Femur (tissue), 1 donor: Measurements from ENCODE around the gene KANK4.
A peak's percentile ranks its signal among the peaks of the same experiment; 100 is the strongest.

ENCODE experiments used
- DNase-seq: peaks from one replicate; pipeline ENCODE4 v3.0.0-alpha.2; 2017

KANK4 gene

DNA sequence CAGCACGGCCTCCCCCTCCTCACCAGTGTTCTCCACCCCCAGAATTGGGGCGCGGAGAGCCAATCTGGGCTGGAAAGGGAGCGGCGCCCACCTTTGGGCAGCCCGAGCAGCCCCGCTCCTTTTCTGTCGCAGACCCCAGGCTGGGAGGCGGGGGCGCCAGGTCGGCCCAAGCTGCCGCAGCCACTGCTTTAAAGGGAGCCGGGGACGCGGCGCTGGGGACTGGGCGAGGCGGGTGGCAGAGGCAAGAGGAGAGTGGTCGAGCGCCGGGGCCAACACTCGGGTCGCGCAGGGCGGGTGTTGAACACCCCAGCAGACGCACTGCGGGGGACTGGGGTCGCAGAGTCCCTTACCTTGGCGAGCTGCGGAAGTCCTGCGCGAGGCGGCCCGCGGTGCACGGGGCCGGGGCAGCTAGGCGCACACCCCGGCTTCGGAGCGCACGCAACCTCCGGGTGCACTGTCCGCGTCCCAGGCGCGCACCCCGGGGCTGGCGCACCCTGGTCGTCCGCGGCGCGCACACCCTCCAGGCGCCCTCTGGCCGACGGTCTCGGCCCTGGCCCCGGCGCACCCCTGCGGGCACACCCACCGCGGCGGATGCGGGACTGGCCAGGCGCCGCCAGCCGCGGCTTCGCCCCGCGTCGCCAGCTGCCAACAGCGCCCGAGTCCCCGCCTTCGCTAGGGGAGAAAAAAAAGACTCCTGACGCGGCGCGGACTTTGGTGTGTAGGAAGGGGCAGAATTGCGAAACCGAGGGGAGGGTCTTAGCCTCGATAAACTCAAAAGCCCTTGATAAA, at the start of gene KANK4:
Gene KANK4, minus strand, starts transcription at position 679 of the 789 bp plus-strand sequence. CDS start 37,870 bp downstream, outside the sequence.
- no peak for DNase-seq

DNA sequence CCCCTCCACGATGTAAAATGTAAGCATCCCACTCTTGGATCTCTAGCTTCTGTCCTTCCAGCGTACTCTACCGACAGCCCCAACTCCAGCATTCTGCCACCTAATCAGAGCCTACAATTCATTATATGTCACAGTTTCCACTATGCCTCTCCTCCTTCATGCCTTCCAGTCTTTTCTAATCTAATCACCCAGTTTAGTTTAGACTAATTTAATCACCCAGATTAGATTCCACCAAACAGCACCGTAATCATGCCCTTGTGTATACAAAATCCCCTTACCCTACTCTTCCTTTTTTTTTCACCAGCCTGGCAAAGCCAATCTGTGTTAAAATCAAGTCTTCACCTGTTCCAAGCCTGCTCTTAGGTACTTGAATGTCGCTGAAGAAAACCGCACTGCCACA, 49.8 kb upstream of the KANK4 start:
- DNase-seq: no peak

DNA sequence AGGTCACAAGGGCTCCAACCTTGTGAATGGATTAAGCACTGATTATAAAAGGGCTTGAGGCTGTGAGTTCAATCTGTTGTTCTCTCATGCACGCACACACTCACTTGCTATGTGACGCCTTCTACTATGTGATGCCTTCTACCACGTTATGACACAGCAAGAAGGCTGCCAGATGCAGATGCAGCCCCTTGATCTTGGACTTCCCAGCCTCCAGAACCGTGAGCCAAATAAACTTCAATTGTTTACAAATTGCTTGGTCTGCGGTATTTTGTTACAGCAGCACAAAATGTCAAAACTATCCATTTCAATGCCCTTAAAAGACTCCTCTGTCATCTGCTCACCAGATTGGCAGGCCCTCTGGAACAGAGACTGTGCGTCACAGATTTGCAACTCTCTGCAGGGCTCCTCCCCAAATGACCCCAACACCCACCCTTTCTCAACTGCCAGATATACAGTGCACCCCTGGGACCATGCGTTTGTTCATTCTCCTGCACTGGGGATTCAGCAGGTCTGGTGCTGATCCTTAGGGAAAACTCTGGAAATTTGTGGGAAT, 47.8 kb upstream of the KANK4 start:
- no peak for DNase-seq

DNA sequence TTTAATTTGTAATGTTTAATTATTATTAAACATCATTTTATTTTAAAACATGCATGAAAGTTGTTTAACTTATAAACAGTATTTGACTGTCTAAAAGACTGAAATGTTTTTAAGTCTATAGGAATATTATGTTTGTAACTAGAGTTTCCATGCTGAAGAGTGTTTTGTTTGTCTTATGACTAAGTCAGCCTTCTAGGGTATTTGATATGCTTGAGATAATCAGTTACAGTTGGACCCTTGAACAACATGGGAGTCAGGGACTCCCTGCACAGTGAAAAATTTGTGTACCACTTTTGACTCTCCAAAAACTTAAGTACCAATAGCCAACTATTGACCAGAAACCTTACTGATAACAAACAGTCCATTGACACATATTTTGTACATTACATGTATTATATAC, 45.5 kb upstream of the KANK4 start:
- DNase-seq: no peak

DNA sequence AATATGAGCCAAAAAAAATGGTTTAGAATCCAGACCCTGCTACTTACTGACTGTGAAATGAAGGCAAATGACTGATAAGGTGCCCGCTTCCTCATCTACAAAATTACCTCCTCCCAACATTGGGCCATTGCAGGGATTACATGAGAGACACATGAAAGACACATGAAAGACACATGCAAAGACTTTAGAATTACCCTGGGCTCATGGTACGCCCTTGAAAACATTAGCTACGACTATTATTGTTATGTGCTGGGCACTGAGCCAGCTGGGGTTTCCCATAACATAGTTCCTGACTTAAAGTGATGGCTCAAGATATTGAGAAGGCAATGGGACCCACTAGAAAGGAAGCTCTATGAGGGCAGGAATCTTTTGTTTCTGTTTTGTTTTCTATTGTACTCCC, 43.7 kb upstream of the KANK4 start:
- DNase-seq: no peak

DNA sequence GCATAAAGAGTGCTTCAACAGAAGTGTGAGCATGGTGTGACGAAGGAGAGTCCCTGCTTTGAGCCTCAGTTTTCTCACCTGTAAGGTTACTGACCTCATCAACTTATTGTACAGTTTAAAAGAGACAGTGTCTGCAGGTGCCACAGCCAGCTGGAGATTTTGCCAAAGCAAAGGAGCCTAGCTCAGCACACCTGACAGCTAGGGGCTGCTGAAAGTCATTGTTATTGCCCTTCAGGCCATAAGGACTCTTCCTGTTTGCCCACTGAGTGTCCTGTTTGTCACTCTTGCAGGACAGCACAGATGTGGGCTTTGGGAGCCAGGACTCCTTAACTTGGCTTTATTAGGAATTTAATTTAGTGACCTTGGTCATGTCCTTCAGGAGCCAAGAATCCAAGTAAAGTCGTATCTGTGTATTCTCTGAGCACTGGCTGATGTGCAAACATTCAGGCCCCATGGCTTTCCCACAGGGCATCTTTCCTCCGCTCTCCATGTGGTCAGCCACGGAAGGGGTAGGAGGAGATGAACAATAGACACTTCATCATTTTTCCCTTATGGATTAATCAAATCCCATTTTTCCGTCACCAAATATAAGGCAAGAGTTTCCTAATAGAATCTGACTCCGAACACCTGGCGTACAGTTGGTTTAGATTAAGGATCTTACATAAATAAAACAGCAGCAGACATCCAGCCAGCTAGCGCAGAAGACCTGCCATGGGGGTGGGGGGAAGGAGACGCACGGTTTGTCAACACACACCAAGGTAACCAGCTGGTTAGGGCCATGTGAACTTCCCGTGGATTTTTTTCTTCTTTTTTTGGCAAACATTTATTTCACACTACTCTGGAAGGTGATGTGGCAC, 43.1 kb upstream of the KANK4 start:
- no peak for DNase-seq

DNA sequence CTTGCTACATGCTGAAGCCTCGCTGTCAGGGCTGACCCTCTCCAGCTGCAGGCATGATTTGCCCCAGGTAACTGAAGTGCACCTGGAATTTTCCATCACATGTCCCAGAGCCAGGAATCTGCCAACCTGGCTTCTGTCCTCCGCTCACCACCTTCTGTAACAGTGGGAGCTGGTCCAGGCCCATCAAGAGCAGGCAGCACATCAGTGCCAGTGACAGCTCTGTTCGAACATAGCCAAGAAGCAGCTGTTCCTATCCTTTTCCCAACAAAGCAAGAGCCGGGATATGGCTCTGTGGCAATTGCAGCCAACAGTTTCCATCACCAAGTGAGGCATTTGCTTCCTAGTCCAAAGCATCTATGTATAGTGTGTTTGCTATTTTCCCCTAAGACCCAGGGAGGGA, 42.2 kb upstream of the KANK4 start:
- peak; percentile 30 for DNase-seq

DNA sequence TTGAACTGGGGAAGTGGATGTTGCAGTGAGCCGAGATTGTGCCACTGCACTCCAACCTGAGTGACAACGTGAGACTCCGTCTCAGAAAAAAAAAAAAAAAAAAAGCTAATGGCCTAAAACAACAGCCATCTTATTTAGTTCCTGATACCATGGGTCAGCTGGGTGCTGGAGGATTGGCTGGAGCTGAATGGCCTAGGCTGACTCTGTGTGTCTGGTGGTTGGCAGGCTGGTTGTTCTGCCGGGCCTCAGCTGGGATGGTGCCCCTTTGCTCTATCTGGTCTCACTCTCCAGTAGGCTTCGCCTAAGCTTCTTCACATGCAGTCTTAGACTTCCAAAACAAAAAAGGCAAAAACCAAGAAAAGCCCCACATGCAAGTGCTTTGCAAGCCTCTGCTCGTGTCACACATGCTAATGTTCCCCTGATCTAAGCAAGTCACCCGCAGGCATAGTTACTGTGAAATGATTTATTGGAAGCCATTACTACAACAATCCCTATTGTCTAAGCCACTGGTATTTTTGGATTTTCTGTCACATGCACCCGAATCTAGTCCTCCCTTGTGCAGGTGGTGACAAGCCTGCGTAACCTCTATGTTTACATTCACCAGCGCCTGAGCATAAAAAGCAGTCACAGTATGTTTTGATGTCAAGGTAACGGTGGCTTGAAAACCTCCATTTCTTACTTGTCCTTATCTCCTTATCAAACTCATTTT, 39.6 kb upstream of the KANK4 start:
- DNase-seq: no peak

DNA sequence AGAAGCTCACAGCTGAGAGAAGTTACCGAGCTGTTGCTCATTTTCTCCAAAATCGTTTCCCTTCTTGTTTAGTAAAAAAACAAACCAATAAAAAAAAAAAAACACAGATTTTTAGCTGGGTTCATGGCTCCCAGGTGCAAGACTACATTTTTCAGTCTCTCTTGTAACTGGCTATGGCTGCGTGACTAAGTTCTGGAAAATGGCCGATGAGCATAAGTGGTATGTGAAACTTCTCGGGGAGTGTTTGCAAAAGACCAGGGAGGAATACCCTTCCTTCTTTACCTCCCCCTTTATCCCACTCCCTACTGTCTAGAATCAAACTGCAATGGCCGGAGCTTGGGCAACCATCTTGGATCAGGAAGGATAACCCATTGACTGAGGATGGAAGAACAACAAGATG, 38.7 kb upstream of the KANK4 start:
- no peak for DNase-seq

DNA sequence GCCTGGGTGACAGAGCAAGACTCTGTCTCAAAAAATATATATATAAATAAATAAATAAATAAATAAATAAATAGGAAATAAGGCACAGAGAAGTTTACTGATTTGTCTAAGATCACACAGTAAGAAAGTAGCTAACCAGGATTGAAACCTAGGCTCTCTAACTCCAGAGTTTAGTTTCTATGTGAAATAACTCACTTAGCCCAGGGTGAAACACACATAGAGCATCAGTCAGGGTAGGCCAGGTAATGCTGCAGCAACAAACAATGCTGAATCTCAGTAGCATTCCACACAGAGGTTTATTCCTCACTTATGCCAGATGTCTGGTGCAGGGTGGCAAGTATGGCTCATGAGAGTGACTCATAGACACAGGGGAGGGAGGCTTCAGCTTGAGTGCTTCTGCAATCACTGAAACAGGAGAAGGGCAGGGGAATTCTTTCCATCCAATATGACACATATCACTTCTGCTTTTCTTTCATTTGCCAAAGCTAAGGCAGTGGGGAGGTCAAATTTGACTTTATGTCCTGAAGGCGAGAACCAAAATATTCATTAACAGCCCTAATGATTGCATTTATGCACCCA, 37.1 kb upstream of the KANK4 start:
- DNase-seq: no peak

DNA sequence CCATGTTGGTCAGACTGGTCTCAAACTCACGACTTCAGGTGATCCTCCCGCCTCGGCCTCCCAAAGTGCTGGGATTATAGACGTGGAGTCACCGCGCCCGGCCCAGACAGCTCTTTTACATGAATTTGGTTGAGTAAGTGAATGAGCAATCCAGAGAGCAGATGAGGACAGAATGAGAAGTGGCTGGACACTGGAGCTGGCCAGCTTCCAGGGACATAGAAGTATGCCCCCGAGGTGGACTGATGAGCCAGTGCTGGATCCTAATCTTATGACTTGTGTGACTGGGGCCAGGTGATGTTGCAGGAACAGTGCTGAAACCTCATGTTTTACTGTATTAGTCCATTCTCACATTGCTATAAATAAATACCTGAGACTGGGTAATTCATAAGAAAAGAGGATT, 35.9 kb upstream of the KANK4 start:
- no peak for DNase-seq

DNA sequence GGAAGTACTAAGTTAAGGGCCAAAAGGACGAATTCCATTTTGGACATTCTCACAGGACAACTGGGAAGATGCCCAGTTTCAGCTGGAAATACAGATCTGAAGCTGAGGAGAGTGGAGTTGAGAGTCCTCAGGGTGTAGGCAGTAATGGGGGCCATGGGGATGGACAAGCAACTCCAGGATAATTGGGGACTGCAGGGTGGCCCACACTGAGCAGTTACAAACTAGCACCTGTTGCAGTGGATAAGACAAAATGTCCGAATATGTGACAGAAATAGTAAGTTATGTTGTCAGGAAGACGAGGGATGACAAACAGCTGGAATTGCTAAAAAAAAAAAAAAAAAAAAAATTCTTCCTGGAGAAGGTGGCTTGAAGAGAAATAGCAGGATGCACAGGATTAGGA, 34.6 kb upstream of the KANK4 start:
- no peak for DNase-seq

DNA sequence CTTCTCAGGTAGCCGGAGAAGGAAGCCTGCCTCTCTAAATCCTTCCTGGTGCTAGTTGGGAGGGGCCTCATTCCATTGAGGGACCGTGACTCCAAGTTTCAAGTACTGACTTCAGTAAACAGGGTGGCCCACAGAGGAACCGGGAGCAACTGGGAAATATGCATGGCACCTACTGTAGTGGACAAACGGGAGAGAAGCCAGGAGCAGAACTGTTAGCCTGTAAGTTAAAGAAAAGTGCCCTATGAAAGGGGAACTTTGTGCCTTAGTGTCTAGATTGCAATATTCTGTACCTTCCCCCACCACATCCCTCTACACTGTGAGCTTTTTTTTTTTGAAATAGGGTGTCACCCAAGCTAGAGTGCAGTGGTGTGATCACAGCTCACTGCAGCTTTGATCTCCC, 33.2 kb upstream of the KANK4 start:
- DNase-seq: no peak

DNA sequence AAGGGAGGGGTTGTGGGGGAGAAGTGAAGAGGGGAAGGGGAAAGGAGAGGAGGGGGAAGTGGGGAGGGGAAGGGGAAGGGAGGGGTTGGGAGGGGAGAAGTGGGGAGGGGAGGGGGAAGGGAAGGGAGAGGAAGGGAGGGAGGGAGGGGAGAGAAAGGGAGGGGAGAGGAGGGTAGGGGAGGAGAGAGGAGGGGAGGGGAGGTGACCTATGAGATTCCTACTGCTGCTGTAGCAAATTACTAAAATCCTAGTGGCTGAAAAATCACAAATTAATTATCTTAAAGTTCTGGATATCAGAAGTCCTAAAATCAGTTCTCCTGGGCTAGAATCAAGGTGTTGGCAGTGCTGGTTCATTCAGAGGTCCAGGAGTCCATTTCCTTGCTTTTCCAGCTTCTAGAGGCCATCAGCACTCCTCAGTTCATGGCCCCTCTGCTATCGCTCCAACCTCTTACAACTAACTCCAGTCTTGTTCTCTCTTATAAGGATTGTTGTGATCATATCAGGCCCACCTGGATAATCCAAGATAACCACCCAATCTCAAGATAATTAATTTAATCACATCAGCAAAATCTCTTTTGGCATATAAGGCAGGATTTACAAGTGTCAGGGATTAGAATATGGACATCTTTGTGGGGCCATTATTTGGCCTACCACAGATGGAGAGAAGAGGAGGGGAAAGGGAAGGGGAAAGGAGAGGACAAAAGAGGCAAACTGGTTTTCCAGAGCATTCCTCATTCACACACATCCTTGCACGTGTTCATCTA, 30.4 kb upstream of the KANK4 start:
- DNase-seq: no peak

DNA sequence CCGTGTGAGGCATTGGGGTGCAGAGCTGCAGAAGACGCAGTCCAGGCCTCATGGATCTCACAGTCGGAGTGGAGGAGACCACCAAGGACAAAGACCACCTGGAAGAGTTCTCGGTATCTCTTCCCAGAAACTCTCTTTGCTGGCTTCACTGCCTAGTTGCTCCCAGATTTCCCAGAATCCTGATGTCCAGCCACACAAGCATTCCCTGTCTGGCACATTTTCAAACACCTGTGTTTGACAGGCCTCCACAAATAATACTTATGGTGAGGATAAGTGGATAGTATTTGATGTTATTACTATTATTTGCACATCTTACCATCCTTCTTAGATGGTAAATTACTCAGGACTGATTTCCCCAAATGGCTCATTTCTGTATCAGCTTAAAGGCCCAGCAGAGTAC, 27.7 kb upstream of the KANK4 start:
- no peak for DNase-seq

DNA sequence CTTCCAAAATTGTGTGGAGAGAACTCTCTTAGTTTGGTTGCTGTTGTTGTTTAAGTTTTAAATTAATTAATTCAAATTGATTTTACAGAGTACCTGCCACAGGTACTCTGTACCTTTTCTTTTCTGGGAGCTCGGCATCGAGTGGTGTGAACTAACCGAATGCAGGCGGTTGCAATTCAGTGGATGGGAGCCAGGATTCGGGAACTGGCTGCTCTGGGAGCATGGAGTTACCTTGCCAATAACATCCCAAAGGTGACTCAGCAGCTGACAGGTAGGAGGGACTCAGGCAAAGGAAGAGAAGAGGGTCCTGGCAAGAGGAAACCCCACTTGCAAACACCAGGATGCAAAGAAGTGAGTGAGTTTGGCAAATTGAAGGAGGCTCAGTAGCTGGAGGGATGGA, 24.7 kb upstream of the KANK4 start:
- DNase-seq: no peak

DNA sequence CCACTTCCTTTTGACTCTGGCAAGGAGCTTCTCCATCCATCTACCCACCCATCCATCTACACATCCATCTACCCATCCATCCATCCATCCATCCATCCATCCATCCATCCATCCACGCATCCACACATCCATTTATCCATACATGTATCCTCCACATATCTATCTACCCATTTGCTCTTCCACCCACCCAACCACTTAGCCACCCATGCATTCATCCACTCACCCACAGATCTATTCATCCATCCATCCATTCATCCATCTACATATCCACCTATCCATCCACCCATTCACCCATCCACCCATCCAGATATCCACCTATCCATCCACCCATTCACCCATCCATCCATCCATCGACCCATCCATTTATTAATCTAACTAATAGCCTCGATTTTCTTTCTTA, 23.0 kb upstream of the KANK4 start:
- no peak for DNase-seq

DNA sequence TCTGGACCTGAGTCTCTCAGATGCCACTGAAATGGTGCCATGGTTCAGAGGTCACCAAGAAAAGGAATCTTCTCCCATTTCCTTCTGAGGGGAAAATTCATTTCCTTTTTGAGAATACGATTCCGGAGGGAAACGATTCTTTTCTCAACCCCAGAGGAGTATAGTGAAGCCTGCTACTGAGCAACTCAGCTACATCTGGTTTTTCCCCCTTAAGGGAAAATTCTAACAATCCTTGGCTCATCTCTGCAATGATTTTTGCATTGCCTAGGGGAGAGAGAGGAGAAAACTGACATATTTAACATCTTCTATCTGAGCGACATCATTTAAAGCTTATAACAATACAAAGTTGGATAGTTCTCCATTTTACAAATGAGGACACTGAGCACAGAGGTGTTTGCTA, 22.4 kb upstream of the KANK4 start:
- DNase-seq: no peak

DNA sequence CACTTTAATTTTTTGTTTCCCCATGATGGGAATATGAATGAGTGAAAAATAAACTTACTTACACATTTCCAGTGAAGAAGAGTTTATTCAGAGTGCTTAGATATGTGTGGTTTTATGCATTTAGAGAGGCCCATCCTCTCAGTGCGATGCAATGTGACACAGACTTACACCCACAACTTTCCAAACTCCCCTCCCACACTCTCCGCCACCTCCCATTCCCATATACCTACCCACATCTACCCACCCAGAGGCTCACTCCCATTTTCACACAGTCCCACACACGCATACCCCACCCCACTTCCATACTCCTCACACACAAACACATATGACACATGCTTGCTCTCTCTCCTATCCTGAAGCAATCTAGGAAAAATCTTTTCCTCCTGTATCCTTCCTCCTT, 21.9 kb upstream of the KANK4 start:
- DNase-seq: no peak

DNA sequence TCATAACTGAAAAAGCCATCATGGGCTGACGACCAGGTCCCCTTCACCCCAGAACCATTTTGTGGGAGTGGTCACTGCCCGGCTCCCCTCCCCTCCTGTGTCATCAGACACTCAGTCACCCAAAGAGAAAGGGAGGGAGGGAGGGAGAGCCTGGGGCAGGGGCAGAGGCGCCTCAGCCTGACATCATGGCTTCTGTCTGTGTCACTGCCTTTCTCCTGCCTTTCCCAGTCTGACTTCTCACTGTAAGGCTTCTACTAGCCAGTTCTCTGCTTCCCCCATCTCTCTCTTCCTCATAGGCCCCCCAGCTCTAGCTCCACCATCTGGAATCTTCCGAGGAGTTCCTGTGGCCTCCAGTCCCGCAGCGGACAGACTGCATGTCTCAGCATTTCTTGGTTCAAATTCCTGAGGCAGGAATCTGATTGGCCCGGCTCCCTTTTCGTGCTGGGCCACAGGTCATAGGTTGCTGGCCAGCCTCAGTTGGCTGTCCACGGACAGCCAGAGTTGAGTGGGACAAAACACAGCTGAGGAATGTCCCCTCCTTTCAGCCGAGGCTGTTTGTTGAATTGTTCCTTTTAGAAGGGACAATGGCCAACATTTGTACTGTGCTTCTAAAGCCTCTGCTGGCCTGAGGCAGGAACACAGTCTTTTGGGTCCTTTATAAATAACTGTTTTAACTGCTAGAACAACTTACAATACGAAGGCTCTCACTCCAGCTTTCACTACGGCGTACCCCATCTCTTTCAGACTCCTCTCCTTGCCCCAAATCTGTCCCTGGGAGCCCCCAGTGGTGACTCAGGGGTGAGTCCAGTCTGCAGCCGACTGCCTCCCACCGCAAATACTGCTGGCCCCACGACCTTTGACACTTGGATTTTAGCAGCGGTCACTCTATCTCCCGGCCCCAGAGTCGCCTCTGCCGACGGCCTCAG, 18.7 kb upstream of the KANK4 start:
- peak; percentile 48 for DNase-seq
